ENCODE results near the gene CACNB1. TPM values are rescaled to one million over a fixed set of nuclear protein-coding genes. Genes with fewer than 3 reads are reported as not detected.
"Not testable (repeated sequence)": the region's sequence is repeated elsewhere in the genome, so short reads cannot be mapped to it uniquely, and the experiment has no call there.

The CACNB1 gene
- total and polyA plus RNA-seq, 2 of the 4 experiments (the other 2 are of a cell fraction): 2.5 to 8.6 TPM

- H3K4me1 ChIP-seq (ENCODE audit: control insufficient read depth, insufficient read depth, low read length); intact Hi-C loops (cut with micrococcal nuclease); in situ Hi-C loops (cut with MboI; ENCODE audit: low sequenced_read_pairs); H3K18ac ChIP-seq (ENCODE audit: low read depth, low read length); CTCF ChIA-PET; H3K4me3 ChIP-seq (ENCODE audit: insufficient read depth, low read depth, low read length); POLR2A ChIA-PET (ENCODE audit: unreplicated experiment); H4K20me1 ChIP-seq (ENCODE audit: insufficient read depth, low read length); DNase-seq; H2BK5ac ChIP-seq (ENCODE audit: low read depth, low read length, poor library complexity, severe bottlenecking); H3K56ac ChIP-seq (ENCODE audit: extremely low read depth, insufficient read depth, low read length); H3K23ac ChIP-seq (ENCODE audit: low read depth, low read length); H3K36me3 ChIP-seq (ENCODE audit: control insufficient read depth, insufficient read depth, low read length); H2BK120ac ChIP-seq (ENCODE audit: low read depth, low read length); H2AK9ac ChIP-seq (replicated peaks; ENCODE audit: low read depth, low read length, poor library complexity); H3K14ac ChIP-seq (replicated peaks; ENCODE audit: low read depth, low read length); H3K4ac ChIP-seq (ENCODE audit: low read depth, low read length); H4K5ac ChIP-seq (ENCODE audit: low read depth, low read length); H3K4me2 ChIP-seq (ENCODE audit: low read depth, low read length); H4K8ac ChIP-seq (ENCODE audit: low read depth in 2 of 2, low read length in 2 of 2); H3K9ac ChIP-seq (ENCODE audit: low read depth, low read length); H3K27ac ChIP-seq (ENCODE audit: insufficient read depth, low read length); H3K27me3 ChIP-seq (ENCODE audit: control insufficient read depth, insufficient read depth, low read length); dilution Hi-C loops (cut with HindIII; ENCODE audit: low sequenced_read_pairs, unreplicated experiment); H2AFZ ChIP-seq (replicated peaks; ENCODE audit: low read length, poor library complexity); H3K9me3 ChIP-seq (ENCODE audit: control insufficient read depth, insufficient read depth, low read length); H2AK5ac ChIP-seq (ENCODE audit: low read depth, low read length); BruUV-seq (replicated peaks); H3K79me1 ChIP-seq (ENCODE audit: low read depth in 1 of 2, low read length in 2 of 2); ATAC-seq (ENCODE audit: low read depth); H4K91ac ChIP-seq (ENCODE audit: insufficient read depth, low read depth, low read length); H2BK20ac ChIP-seq (ENCODE audit: low read depth, low read length); H2BK15ac ChIP-seq (ENCODE audit: low read depth, low read length): not testable (repeated sequence)
- WGBS, 2 experiments (ENCODE audit: extremely low coverage in 2 of 2, insufficient read length in 1 of 2): 100% methylated on average over 1 of the region's 6 CpGs; no CpG with 5 or more reads in 1 of the 2 experiments
- peaks cover 11% of the 10 kb centered on the region for H3K9me1 ChIP-seq (ENCODE audit: insufficient read depth, low read length)
Observed at GRCh38 chr17:39129544-39129943, 67.9 kb downstream of the CACNB1 start.

Measured in IMR-90 (cell line).